Measurements from ENCODE around the gene TGFB3. TPM values are rescaled to one million over a fixed set of nuclear protein-coding genes. Genes with fewer than 3 reads are reported as not detected.

TGFB3 gene
- polyA plus RNA-seq, 1 donor from 2014 or later, result 1.3 TPM

- Histone ChIP-seq H3K4me2 (ENCODE audit: low read length) (no peak overlapping the region), H3K79me2 (replicated peaks; ENCODE audit: insufficient read depth, low read length) (no peaks in the 10 kb centered on the region), H3K36me3 (ENCODE audit: insufficient read depth, low read length) (peaks cover 14% of the 10 kb centered on the region), H3K27ac (ENCODE audit: low read length) (no peak overlapping the region), H3F3A (ENCODE audit: insufficient read depth, low read length, poor library complexity, severe bottlenecking) (no peaks in the 10 kb centered on the region), H3K9ac (ENCODE audit: low read length) (no peak overlapping the region), H3K27me3 (ENCODE audit: insufficient read depth, low read depth, low read length) (no peaks in the 10 kb centered on the region), H4K20me1 (ENCODE audit: insufficient read depth) (no peaks in the 10 kb centered on the region), H2AFZ (ENCODE audit: low read depth, low read length) (no peak overlapping the region), H3K9me3 (ENCODE audit: low read length) (no peaks in the 10 kb centered on the region), H3K9me2 (ENCODE audit: insufficient read depth, low read length) (no peaks in the 10 kb centered on the region), H3K4me3 (ENCODE audit: low read length) (no peak overlapping the region)
- TF ChIP-seq CTCF (IDR thresholded peaks at IDR 0.05; ENCODE audit: poor library complexity, severe bottlenecking) (no peak), EP300 (conservative IDR thresholded peaks at IDR 0.05; ENCODE audit: poor library complexity, severe bottlenecking) (no peak), SMC3 (conservative IDR thresholded peaks at IDR 0.05; ENCODE audit: poor library complexity) (no peak), POLR2AphosphoS5 (IDR thresholded peaks at IDR 0.05) (no peak), REST (IDR thresholded peaks at IDR 0.05; ENCODE audit: borderline replicate concordance) (no peak), MXI1 (conservative IDR thresholded peaks at IDR 0.05; ENCODE audit: poor library complexity, severe bottlenecking) (no peak), EZH2 (IDR thresholded peaks at IDR 0.05; ENCODE audit: borderline replicate concordance, insufficient read depth, low read length, poor library complexity, severe bottlenecking) (no peak), RAD21 (conservative IDR thresholded peaks at IDR 0.05) (no peak), TAF1 (IDR thresholded peaks at IDR 0.05; ENCODE audit: low read depth) (no peak)
Measured at GRCh38 chr14:75993567-75994041, 11.8 kb upstream of the TGFB3 start.

GRCh38 chr14:75991753-75992152, 10.0 kb upstream of the TGFB3 start:
- peaks cover 12% of the 10 kb centered on the region for H3K36me3 ChIP-seq (ENCODE audit: insufficient read depth, low read length)
- H3K4me3 ChIP-seq (ENCODE audit: low read length), result no peak overlapping the region
- H3F3A ChIP-seq (ENCODE audit: insufficient read depth, low read length, poor library complexity, severe bottlenecking), result no peaks in the 10 kb centered on the region
- no peak overlapping the region for H3K4me2 ChIP-seq (ENCODE audit: low read length)
- no peaks in the 10 kb centered on the region for H3K27me3 ChIP-seq (ENCODE audit: insufficient read depth, low read depth, low read length)
- TF ChIP-seq TAF1 (IDR thresholded peaks at IDR 0.05; ENCODE audit: low read depth), result no peak
- no peak for TF ChIP-seq POLR2AphosphoS5 (IDR thresholded peaks at IDR 0.05)
- TF ChIP-seq MXI1 (conservative IDR thresholded peaks at IDR 0.05; ENCODE audit: poor library complexity, severe bottlenecking), result no peak
- no peak for TF ChIP-seq EZH2 (IDR thresholded peaks at IDR 0.05; ENCODE audit: borderline replicate concordance, insufficient read depth, low read length, poor library complexity, severe bottlenecking)
- no peak for TF ChIP-seq SMC3 (conservative IDR thresholded peaks at IDR 0.05; ENCODE audit: poor library complexity)
- no peak for TF ChIP-seq EP300 (conservative IDR thresholded peaks at IDR 0.05; ENCODE audit: poor library complexity, severe bottlenecking)
- no peak for TF ChIP-seq CTCF (IDR thresholded peaks at IDR 0.05; ENCODE audit: poor library complexity, severe bottlenecking)
- TF ChIP-seq RAD21 (conservative IDR thresholded peaks at IDR 0.05), result no peak
- no peak for TF ChIP-seq REST (IDR thresholded peaks at IDR 0.05; ENCODE audit: borderline replicate concordance)
- no peak overlapping the region for H3K27ac ChIP-seq (ENCODE audit: low read length)
- H2AFZ ChIP-seq (ENCODE audit: low read depth, low read length), result no peak overlapping the region
- no peaks in the 10 kb centered on the region for H3K9me3 ChIP-seq (ENCODE audit: low read length)
- no peaks in the 10 kb centered on the region for H4K20me1 ChIP-seq (ENCODE audit: insufficient read depth)
- no peak overlapping the region for H3K9ac ChIP-seq (ENCODE audit: low read length)
- no peaks in the 10 kb centered on the region for H3K9me2 ChIP-seq (ENCODE audit: insufficient read depth, low read length)
- H3K79me2 ChIP-seq (replicated peaks; ENCODE audit: insufficient read depth, low read length), result peaks cover 1% of the 10 kb centered on the region
